ENCODE measurements around the gene EPHB3. TPM values are rescaled to one million over a fixed set of nuclear protein-coding genes. Genes with fewer than 3 reads are reported as not detected.

EPHB3 gene
- total RNA-seq, 1 experiment from 2014 or later = 0.37 TPM

DNA sequence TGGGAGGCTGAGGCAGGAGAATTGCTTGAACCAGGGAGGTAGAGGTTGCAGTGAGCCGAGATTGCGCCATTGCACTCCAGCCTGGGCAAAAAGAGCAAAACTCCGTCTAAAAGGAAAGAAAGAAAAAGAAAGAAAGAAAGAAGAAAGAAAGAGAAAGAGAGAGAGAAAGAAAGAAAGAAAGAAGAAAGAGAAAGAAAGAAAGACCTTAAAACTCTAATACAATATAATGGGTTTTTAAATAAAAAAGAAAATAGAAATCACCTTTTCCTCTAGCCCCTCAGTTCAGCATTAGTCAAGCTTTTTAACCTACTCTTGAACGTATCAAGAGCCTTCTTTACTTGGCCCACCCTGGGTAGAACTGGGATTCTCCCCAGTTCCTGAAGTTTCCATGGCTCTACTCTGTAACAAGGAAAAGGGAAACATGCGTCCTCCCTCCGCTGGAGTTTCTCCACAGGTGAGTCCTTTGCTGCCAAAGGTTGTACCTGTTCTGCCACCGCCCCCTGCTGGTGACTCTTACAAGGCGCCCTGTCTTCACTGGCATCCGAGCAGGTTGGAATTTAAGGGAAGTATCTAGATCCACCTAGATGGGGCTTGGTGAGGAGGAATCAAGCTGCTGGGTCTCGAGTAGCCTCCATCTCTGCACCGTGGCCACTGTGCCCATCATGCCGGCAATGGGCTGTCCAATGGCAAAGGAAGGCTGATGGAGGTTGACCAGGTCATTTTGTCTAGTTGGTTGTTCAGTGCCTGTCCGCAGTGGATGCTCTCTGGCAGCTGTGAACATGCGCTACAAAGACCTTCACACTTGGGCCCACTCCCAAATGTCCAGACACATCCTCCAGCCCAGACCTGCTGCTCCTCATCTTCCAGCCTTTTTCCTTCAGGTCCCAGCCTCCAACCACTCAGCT lies 20.6 kb upstream of the EPHB3 start:
- peak; percentile 67 for DNase-seq (ENCODE audit: low read depth, low spot score)
- in situ Hi-C loops (cut with HindIII; ENCODE audit: low pct_unique_long_range_greater_than_20kb, low sequenced_read_pairs) = loop anchor here (25.0 kb wide), 1 partner anchor 179 kb away; the partner anchor contains the start of genes CLCN2 and POLR2H

GRCh38 chr3:184541886-184542562 lies 19.6 kb upstream of the EPHB3 start:
- no peak for DNase-seq (ENCODE audit: low read depth, low spot score)
- in situ Hi-C loops (cut with HindIII; ENCODE audit: low pct_unique_long_range_greater_than_20kb, low sequenced_read_pairs) = loop anchor here (25.0 kb wide), 1 partner anchor 180 kb away; the partner anchor contains the start of genes CLCN2 and POLR2H

DNA sequence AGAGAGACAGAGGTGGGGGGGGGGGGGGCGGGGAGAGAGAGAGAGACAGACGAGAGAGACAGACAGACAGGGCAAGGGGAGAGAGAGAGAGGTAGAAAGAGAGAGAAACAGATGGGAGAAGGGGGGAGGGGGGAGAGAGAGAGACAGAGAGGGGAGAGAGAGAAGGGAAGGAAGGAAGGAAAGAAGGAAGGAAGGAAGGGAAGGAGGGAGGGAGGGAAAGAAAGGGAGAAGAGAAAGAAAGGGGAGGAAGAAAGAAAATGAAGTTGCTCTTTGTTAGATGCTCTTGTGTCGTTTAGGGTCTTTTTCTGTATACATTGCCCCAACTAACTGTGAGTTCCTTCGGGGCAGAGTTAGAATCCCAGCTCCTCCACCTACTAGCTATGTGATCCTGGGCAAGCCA lies 19.0 kb upstream of the EPHB3 start:
- DNase-seq (ENCODE audit: low read depth, low spot score) = no peak
- in situ Hi-C loops (cut with HindIII; ENCODE audit: low pct_unique_long_range_greater_than_20kb, low sequenced_read_pairs) = loop anchor here (25.0 kb wide), 1 partner anchor 180 kb away; the partner anchor contains the start of genes CLCN2 and POLR2H

DNA sequence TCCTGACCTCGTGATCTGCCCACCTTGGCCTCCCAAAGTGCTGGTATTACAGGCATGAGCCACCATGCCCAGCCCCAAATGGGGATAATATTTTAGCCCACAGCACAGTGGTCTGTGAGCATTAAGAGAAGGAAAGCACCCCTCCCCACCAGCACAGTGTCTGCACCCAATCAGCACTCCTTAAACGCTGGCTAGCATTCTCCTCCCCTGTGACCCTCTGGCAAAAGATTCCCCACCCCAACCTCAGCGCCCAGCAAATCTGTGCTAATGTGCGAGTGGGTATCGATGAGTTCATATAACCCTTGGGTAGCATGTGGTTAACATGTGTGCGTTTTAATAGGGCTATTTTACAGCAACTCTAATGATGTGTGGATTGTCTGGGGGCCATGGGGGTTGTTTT lies 18.3 kb upstream of the EPHB3 start:
- no peak for DNase-seq (ENCODE audit: low read depth, low spot score)
- in situ Hi-C loops (cut with HindIII; ENCODE audit: low pct_unique_long_range_greater_than_20kb, low sequenced_read_pairs) = loop anchor here (25.0 kb wide), 1 partner anchor 181 kb away; the partner anchor contains the start of genes CLCN2 and POLR2H

GRCh38 chr3:184543843-184544512 lies 17.6 kb upstream of the EPHB3 start:
- in situ Hi-C loops (cut with HindIII; ENCODE audit: low pct_unique_long_range_greater_than_20kb, low sequenced_read_pairs) = loop anchor here (25.0 kb wide), 1 partner anchor 182 kb away; the partner anchor contains the start of genes CLCN2 and POLR2H
- DNase-seq (ENCODE audit: low read depth, low spot score) = peak; percentile 86

DNA sequence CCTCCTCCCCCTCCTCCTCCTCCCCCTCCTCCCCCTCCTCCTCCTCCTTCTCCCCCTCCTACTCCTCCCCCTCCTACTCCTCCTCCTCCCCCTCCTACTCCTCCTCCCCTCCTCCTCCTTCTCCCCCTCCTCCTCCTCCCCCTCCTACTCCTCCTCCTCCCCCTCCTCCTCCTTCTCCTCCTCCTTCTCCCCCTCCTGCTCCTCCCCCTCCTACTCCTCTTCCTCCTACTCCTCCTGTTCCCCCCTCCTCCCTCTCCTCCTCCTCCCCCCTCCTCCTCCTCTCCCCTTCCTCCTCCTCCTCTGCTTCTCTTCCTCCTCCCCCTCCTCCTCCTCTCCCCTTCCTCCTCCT lies 17.1 kb upstream of the EPHB3 start:
- in situ Hi-C loops (cut with HindIII; ENCODE audit: low pct_unique_long_range_greater_than_20kb, low sequenced_read_pairs) = loop anchor here (25.0 kb wide), 1 partner anchor 182 kb away; the partner anchor contains the start of genes CLCN2 and POLR2H
- DNase-seq (ENCODE audit: low read depth, low spot score) = no peak

DNA sequence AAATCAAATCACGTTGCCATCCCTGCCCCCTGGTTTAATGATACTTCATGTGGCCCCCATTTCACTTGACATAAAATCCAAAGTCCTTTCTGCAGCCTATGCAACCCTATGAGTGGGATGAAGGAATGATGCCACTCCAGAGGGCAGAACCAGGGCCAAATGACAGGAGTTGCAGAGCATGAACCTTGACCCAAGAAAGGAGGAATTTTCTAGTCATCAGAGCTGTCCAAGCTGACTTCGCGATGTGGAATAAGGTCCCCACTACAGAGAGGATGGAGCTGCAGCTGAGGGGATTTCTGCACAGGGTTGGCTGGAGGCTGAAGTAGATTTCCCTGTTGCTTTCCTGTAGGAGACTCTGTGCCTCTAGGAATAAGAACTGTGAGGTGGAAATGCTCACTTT lies 15.8 kb upstream of the EPHB3 start:
- no peak for DNase-seq (ENCODE audit: low read depth, low spot score)
- in situ Hi-C loops (cut with HindIII; ENCODE audit: low pct_unique_long_range_greater_than_20kb, low sequenced_read_pairs) = loop anchor here (25.0 kb wide), 1 partner anchor 183 kb away; the partner anchor contains the start of genes CLCN2 and POLR2H

DNA sequence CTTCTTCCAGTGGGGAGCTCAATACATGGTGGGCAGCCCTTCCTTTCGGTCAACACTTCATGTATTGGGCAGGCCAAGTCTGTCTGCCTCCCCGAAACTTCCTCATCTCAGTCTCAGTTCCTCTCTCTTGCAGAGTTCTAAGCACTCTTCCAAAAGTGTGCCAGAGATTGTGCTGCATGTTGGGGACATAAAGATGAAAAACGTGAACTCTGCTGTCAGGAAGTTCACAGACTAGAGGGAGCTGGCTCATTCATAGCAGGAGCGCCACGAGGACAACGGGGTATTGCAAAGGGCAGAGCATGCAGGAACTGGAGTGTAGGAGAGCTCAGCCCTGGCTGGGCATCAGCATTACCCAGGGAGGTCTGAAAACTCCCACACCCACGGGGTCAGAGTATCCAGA lies 15.3 kb upstream of the EPHB3 start:
- peak; percentile 15 for DNase-seq (ENCODE audit: low read depth, low spot score)
- in situ Hi-C loops (cut with HindIII; ENCODE audit: low pct_unique_long_range_greater_than_20kb, low sequenced_read_pairs) = loop anchor here (25.0 kb wide), 1 partner anchor 184 kb away; the partner anchor contains the start of genes CLCN2 and POLR2H

DNA sequence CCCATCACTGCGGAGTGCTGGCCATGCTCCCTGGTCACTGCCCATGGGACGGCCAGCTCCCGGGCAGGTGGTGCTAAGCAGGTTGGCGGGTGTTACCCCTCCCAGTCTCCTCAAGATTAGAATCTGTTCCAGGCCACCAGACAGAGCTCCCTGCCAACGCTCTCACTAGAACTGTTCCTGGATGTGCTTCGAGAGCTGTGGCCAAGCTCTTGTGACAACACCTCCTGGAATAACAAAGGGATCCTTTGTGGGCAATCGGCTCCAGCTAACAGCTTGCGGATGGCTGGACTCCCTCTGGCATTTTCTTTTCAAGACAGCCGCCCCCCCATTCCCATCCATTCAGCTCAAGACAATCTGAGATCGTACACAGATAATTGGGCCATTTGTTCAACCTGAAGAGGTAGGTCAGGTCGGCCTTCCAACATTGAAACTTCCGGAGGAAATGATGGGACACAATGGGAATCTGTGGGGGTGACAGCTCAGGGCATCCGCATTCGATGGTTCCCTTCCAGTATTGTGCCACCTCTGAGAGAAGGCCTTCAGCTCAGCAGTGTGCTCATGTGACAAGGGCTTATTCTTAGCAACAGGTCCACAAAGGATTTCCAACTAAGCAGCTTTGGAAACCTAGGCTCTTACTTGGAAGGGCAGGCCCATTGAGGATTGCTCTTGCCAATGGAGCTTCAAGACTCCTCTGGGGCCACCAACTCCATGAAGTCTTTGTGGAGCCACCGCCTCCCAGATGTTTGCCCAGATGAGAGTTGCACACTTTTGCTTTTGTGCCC lies 11.6 kb upstream of the EPHB3 start:
- DNase-seq (ENCODE audit: low read depth, low spot score) = peak; percentile 86
- in situ Hi-C loops (cut with HindIII; ENCODE audit: low pct_unique_long_range_greater_than_20kb, low sequenced_read_pairs) = loop anchor here (25.0 kb wide), 1 partner anchor 188 kb away; the partner anchor contains the start of genes CLCN2 and POLR2H

DNA sequence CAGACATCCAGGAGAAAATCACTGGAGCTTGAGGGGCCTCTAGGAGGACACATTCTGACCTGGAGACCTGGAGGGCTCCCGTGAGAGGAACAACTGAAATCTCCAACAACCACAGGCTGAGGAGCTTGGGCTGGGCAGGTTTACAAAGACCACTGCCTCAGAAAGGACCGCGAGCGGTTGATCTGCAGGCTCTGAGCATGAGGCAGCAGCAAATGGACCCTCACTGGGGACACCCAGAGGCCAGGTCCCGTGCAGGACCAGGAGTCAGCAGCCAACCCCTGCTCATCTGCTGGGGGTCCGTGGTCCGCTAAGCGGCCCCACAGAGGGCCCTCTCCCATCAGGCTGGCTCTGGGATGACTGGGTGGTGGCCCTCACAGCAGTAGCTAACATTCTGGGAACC lies 10.5 kb upstream of the EPHB3 start:
- no peak for DNase-seq (ENCODE audit: low read depth, low spot score)
- in situ Hi-C loops (cut with HindIII; ENCODE audit: low pct_unique_long_range_greater_than_20kb, low sequenced_read_pairs) = no loop called here

DNA sequence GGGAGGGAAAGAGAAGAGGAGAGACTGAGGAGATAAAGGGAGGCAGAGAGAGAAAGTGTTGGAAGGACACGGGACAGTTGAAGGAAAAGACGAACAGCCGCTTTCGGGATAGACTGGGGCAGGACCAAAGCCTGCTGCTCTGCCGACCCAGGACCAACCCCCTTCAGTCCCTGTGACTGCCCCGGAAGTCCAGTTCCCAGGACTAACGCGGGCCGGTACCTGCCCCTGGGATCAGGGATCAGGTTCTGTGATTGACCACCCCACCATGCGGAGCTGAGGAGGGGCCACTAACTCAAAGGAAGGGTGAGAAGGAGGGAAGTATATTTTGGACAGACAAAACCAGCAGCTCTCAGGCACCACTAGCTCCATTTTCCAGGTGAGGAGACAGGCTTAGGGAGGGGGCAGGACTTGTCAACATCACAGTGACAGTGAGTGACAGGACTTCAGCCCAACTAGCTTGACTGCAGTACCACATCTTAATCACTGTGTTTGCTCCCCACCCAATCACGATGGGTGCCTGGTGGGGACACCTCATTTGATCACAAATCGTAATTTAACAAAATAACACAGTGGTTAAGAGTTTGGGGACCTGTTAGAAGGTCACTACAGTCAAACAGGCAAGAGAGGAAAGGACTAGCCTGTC lies 9.8 kb upstream of the EPHB3 start:
- DNase-seq (ENCODE audit: low read depth, low spot score) = no peak
- in situ Hi-C loops (cut with HindIII; ENCODE audit: low pct_unique_long_range_greater_than_20kb, low sequenced_read_pairs) = no loop called here

DNA sequence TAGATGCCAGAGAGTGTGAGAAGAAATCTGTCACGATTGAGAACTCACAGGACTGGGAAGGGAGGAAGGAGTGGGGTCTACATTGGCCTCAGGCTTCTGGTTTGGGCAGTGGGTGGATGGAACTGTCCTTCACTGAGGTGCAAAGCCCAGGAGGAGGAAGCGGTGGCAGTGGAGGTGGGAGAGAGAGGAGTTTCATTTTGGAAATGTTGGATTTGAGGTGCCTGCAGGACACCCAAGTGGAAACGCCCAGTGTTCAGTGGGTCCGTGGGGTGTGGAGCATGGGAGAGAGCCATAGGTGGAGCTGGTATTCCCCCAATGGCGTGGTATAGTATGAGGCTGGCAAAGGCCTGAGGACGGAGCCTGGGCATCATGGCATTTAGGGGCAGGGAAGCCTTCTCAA lies 9.3 kb upstream of the EPHB3 start:
- in situ Hi-C loops (cut with HindIII; ENCODE audit: low pct_unique_long_range_greater_than_20kb, low sequenced_read_pairs) = no loop called here
- no peak for DNase-seq (ENCODE audit: low read depth, low spot score)

DNA sequence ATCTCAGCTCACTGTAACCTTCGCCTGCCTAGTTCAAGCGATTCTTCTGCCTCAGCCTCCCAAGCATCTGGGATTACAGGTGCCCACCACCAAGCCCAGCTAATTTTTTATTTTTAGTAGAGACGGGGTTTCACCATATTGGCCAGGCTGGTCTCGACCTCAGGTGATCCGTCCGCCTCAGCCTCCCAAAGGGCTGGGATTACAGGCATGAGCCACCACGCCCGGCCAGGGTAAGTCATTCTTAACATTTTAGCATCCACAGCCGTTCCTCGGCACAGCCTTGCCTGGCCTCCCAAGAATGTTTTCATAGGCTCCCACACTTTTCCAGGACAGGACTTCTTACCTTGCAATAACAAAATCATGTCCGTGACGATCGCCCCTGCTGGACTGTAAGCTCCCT lies 8.7 kb upstream of the EPHB3 start:
- in situ Hi-C loops (cut with HindIII; ENCODE audit: low pct_unique_long_range_greater_than_20kb, low sequenced_read_pairs) = no loop called here

DNA sequence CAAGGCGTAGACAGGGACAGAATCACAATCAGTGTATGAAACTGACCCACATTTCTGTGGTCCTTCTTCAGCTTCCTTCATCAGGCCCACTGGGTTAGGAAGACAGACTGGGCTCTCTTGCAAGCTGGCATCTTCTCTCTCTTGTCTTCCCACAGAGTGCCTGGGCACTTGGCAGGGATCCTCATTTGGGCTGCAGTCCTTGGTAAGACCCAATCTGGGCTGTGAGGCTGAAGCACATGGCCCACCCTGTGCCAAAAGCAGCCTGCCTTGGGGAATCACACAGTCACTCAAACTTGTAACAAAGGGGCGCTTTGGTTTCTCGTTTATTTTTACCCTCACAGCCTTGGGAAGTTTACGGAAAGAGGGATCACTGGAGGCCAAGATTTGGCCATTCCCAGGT lies 8.2 kb upstream of the EPHB3 start:
- in situ Hi-C loops (cut with HindIII; ENCODE audit: low pct_unique_long_range_greater_than_20kb, low sequenced_read_pairs) = no loop called here
- no peak for DNase-seq (ENCODE audit: low read depth, low spot score)

More for the DNA sequence above, 8.7 kb upstream of the EPHB3 start:
- no peak for DNase-seq (ENCODE audit: low read depth, low spot score)

DNA sequence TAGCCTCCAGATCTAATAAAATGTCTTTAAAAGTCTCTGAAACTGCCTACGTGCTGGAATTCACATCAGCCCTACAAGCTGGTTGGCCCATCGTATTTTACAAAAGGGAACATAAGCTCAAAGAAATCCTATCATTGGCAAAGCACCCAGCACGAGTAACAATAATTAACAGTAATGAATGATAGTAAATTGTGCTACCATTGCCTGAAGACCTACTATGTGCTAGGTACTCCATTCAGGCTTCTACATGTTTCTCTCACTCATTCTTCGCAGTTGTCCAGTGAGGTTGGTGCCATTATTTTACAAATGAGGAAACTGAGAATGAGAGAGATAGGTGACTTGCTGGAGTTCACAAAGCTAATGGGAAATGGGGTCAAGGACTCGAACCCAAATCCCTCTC lies 7.1 kb upstream of the EPHB3 start:
- no peak for DNase-seq (ENCODE audit: low read depth, low spot score)
- in situ Hi-C loops (cut with HindIII; ENCODE audit: low pct_unique_long_range_greater_than_20kb, low sequenced_read_pairs) = no loop called here

- no peak for DNase-seq (ENCODE audit: low read depth, low spot score)
- in situ Hi-C loops (cut with HindIII; ENCODE audit: low pct_unique_long_range_greater_than_20kb, low sequenced_read_pairs) = no loop called here
Measured at GRCh38 chr3:184556582-184557347, 4.8 kb upstream of the EPHB3 start.
